ENCODE results near the gene PEF1. TPM values are rescaled to one million over a fixed set of nuclear protein-coding genes. Genes with fewer than 3 reads are reported as not detected.

Gene PEF1
- total RNA-seq = 82.5 and 89.6 TPM in 2 replicates

GRCh38 chr1:31644560-31645273, at the start of gene PEF1:
PEF1 (minus strand) TSS chr1:31644876; CDS start chr1:31644864, 12 bp downstream.

DNA sequence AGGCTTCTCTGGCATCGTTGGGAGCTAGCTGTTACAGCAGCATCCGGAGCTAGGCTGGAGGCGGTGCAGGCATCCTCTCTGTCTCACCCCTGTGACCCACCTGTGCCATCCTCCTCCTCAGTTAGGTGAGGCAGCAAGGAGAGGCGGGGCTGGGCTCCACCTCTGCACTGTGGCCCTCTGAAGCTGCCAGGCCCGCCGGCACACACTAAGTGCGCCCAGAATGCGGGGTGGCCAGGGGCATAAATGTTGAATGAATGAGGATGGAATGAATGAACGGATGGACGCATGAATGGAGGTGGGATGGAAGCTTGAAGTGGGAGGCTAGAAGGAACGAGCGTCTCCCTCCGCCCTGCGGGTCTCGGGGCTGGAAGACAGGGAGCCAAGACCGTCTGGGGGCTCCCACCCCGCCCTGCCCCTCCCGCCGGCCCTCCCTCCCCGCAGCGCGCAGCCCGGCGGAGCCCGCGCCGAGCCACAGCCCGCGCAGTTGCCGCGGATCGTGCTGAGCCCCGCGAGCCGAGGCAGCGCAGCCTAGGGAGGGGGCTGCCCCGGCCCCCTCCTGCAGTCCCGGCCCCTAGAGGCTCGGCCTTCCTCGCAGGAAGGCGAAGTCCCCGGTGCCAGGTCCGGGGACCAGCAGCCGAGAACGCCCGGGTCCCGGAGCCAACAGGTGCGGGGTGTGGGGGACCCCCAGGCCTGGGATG, 27.3 kb downstream of the PEF1 start, which contains the start of gene HCRTR1:
TSS of gene HCRTR1 (plus strand) at position 472 of the 698 bp plus-strand sequence. CDS start 1,504 bp downstream, outside the sequence.

Other genes starting within 250 kb of the PEF1 start
- gene SERINC2, start 231.7 kb downstream of the PEF1 start, total RNA-seq = 362 and 491 TPM in 2 replicates
- gene TINAGL1, start 68.4 kb downstream of the PEF1 start, total RNA-seq = 389 and 539 TPM in 2 replicates
- not detected in 2 replicates for gene HCRTR1, start 27.2 kb downstream of the PEF1 start, total RNA-seq
- gene COL16A1, start 59.1 kb upstream of the PEF1 start, total RNA-seq = 99.4 and 140 TPM in 2 replicates
- gene ADGRB2, start 119.5 kb upstream of the PEF1 start, total RNA-seq = 0.19 and 0.39 TPM in 2 replicates
- gene SPOCD1, start 171.1 kb upstream of the PEF1 start, total RNA-seq = 4.7 and 6.2 TPM in 2 replicates